Neuronal stem cell (in vitro differentiated cells): ENCODE measurements around the gene MYCL.

Experiments used
- DNase-seq: peaks from one replicate; pipeline ENCODE4 v3.0.0-alpha.2; 2013; ENCODE audit warnings: low spot score
- H2AFZ ChIP-seq: one replicate; pipeline ENCODE4 v1.6.1; 2013; ENCODE audit warnings: mild to moderate bottlenecking, low read length, inconsistent platforms
- H2AK5ac ChIP-seq: 2 replicates; pipeline ENCODE4 v1.6.1; 2013; ENCODE audit warnings: low read depth, mild to moderate bottlenecking, inconsistent platforms, low read length, moderate library complexity, mixed read lengths
- H2BK120ac ChIP-seq: 2 replicates; pipeline ENCODE4 v1.6.1; 2013; ENCODE audit warnings: low read depth, mild to moderate bottlenecking, inconsistent platforms, low read length, moderate library complexity, mixed read lengths
- H2BK12ac ChIP-seq: one replicate; pipeline ENCODE4 v1.6.1; 2013; ENCODE audit warnings: low read length, inconsistent platforms
- H2BK15ac ChIP-seq: 2 replicates; pipeline ENCODE4 v1.6.1; 2013; ENCODE audit warnings: mild to moderate bottlenecking, low read length, inconsistent platforms, mixed read lengths
- H2BK5ac ChIP-seq: one replicate; pipeline ENCODE4 v1.6.1; 2013; ENCODE audit warnings: inconsistent platforms, mild to moderate bottlenecking, low read length, moderate library complexity
- H3K14ac ChIP-seq: one replicate; pipeline ENCODE4 v1.6.1; 2013; ENCODE audit warnings: low read length, inconsistent platforms
- H3K18ac ChIP-seq: 2 replicates; pipeline ENCODE4 v1.6.1; 2013; ENCODE audit warnings: low read length, inconsistent platforms
- H3K23ac ChIP-seq: 2 replicates; pipeline ENCODE4 v1.6.1; 2013; ENCODE audit warnings: low read depth, mild to moderate bottlenecking, mixed read lengths, low read length, inconsistent platforms; ENCODE audit not compliant: poor library complexity
- H3K27ac ChIP-seq: replicated peaks from 3 replicates; pipeline ENCODE4 v1.5.1; 2013; ENCODE audit warnings: low read length, inconsistent platforms
- H3K27me3 ChIP-seq, 3 experiments: 2 replicates each; pipeline ENCODE4 v1.6.1; 2013; ENCODE audit warnings: low read length in 3 of 3, mild to moderate bottlenecking in 2 of 3, inconsistent platforms in 1 of 3, low read depth in 1 of 3, mixed read lengths in 1 of 3, moderate library complexity in 1 of 3; ENCODE audit not compliant: control insufficient read depth in 3 of 3, insufficient read depth in 3 of 3
- H3K36me3 ChIP-seq, 2 donors: replicated peaks in 1 of 2; 2 replicates each; pipeline ENCODE4 v1.6.1; 2013; ENCODE audit warnings: low read length in 2 of 2; ENCODE audit not compliant: control insufficient read depth in 2 of 2, insufficient read depth in 2 of 2
- H3K4ac ChIP-seq: 2 replicates; pipeline ENCODE4 v1.6.1; 2013; ENCODE audit warnings: inconsistent platforms, mild to moderate bottlenecking, low read length, moderate library complexity
- H3K4me1 ChIP-seq, 2 donors: 1 replicate in 1 of 2; 2 replicates in 1 of 2; pipeline ENCODE4 v1.6.1; 2013; ENCODE audit warnings: low read length in 2 of 2, low read depth in 1 of 2; ENCODE audit not compliant: control insufficient read depth in 2 of 2, insufficient read depth in 1 of 2
- H3K4me2 ChIP-seq: one replicate; pipeline ENCODE4 v1.6.1; 2013; ENCODE audit warnings: mild to moderate bottlenecking, low read length, inconsistent platforms; ENCODE audit not compliant: insufficient read depth, poor library complexity, severe bottlenecking
- H3K4me3 ChIP-seq, 2 donors: 2 replicates each; pipeline ENCODE4 v1.5.1; 2013; ENCODE audit warnings: low read length in 2 of 2, mild to moderate bottlenecking in 2 of 2, inconsistent platforms in 1 of 2, moderate library complexity in 1 of 2
- H3K79me1 ChIP-seq: one replicate; pipeline ENCODE4 v1.6.1; 2013; ENCODE audit warnings: low read depth, mild to moderate bottlenecking, inconsistent platforms, low read length, moderate library complexity
- H3K9ac ChIP-seq: one replicate; pipeline ENCODE4 v1.6.1; 2013; ENCODE audit warnings: mild to moderate bottlenecking, low read depth, low read length, inconsistent platforms; ENCODE audit not compliant: poor library complexity
- H3K9me3 ChIP-seq, 2 donors: replicated peaks in 1 of 2; 2 replicates each; pipeline versions ENCODE3 to v1.6.1; 2013; ENCODE audit warnings: low read length in 2 of 2, mild to moderate bottlenecking in 2 of 2, inconsistent platforms in 1 of 2, low read depth in 1 of 2, mixed read lengths in 1 of 2, moderate library complexity in 1 of 2; ENCODE audit not compliant: control insufficient read depth in 2 of 2, insufficient read depth in 1 of 2
- H4K8ac ChIP-seq: one replicate; pipeline ENCODE4 v1.6.1; 2013; ENCODE audit warnings: low read depth, mild to moderate bottlenecking, inconsistent platforms, low read length, moderate library complexity
- H4K91ac ChIP-seq: one replicate; pipeline ENCODE4 v1.6.1; 2013; ENCODE audit warnings: low read length, low read depth, mild to moderate bottlenecking, inconsistent platforms; ENCODE audit not compliant: poor library complexity
- WGBS, 2 donors: extraction: QIAGEN DNeasy Blood & Tissue Kit; methylation state at CpG; one replicate each; pipeline ENCODE4 v1.1.7; 2013; ENCODE audit warnings: missing lambda C conversion rate in 2 of 2, mixed read lengths in 1 of 2; ENCODE audit not compliant: insufficient read length in 2 of 2, insufficient replicate concordance in 1 of 2; ENCODE audit errors: extremely low coverage in 2 of 2; 5-methylcytosine and 5-hydroxymethylcytosine counted together

The MYCL gene

GRCh38 chr1:39894884-39895495 lies 6.7 kb downstream of the MYCL start:
- Histone ChIP-seq H3K36me3 (peaks cover 0 to 38% of the 10 kb centered on the region in 2 donors), H3K9me3 (no peaks in the 10 kb centered on the region), H3K27me3 (peaks cover 0 to 2% (median 0%) of the 10 kb centered on the region in 3 experiments), H4K8ac (no peak overlapping the region), H3K23ac (no peak overlapping the region), H3K9ac (no peak overlapping the region), H2BK5ac (no peak overlapping the region), H3K27ac (no peak overlapping the region), H2AK5ac (no peak overlapping the region), H3K4me3 (no peak overlapping the region), H2BK15ac (no peak overlapping the region), H3K4me1 (peaks cover 54 to 67% of the 10 kb centered on the region in 2 donors), H3K14ac (no peak overlapping the region), H2BK120ac (no peak overlapping the region), H2BK12ac (no peak overlapping the region), H3K4me2 (no peak overlapping the region), H4K91ac (no peak overlapping the region), H3K79me1 (no peaks in the 10 kb centered on the region), H3K18ac (no peak overlapping the region), H2AFZ (no peak overlapping the region), H3K4ac (no peak overlapping the region)
- DNase-seq = no peak
- WGBS, 2 donors = no CpG with 5 or more reads among the region's 3 CpGs

- no peak overlapping the region for H2BK5ac ChIP-seq
- no peak overlapping the region for H3K9ac ChIP-seq
- H2BK120ac ChIP-seq = no peak overlapping the region
- no peak overlapping the region for H4K8ac ChIP-seq
- peak overlapping the region; percentile 97 for H3K27ac ChIP-seq
- H3K4me1 ChIP-seq = peaks cover 44 to 53% of the 10 kb centered on the region in 2 donors
- H3K36me3 ChIP-seq = peaks cover 0 to 38% of the 10 kb centered on the region in 2 donors
- H3K27me3 ChIP-seq = no peaks in the 10 kb centered on the region
- peak overlapping the region; percentile 14 for H2AFZ ChIP-seq
- peak; percentile 78 for DNase-seq
- H2BK12ac ChIP-seq = no peak overlapping the region
- H3K18ac ChIP-seq = no peak overlapping the region
- no peak overlapping the region for H3K14ac ChIP-seq
- no peak overlapping the region for H2BK15ac ChIP-seq
- H3K23ac ChIP-seq = no peak overlapping the region
- no peaks in the 10 kb centered on the region for H3K9me3 ChIP-seq
- no CpG with 5 or more reads among the region's 6 CpGs for WGBS, 2 donors
- no peak overlapping the region for H3K4me3 ChIP-seq
- no peaks in the 10 kb centered on the region for H3K79me1 ChIP-seq
- no peak overlapping the region for H4K91ac ChIP-seq
- no peak overlapping the region for H3K4ac ChIP-seq
- no peak overlapping the region for H2AK5ac ChIP-seq
- H3K4me2 ChIP-seq = peak overlapping the region; percentile 54
These were observed 8.8 kb downstream of the MYCL start for GRCh38 chr1:39892601-39893595.

- peaks cover 34 to 48% of the 10 kb centered on the region in 2 donors for H3K4me1 ChIP-seq
- no peak overlapping the region for H3K9ac ChIP-seq
- H2BK12ac ChIP-seq = no peak overlapping the region
- H3K23ac ChIP-seq = no peak overlapping the region
- H3K14ac ChIP-seq = no peak overlapping the region
- H3K4me3 ChIP-seq = no peak overlapping the region
- no peak overlapping the region for H3K4ac ChIP-seq
- H3K79me1 ChIP-seq = no peaks in the 10 kb centered on the region
- WGBS, 2 donors = no CpG with 5 or more reads among the region's 1 CpG
- no peak overlapping the region for H2AK5ac ChIP-seq
- H3K9me3 ChIP-seq = no peaks in the 10 kb centered on the region
- no peak overlapping the region for H2BK5ac ChIP-seq
- H3K27me3 ChIP-seq = no peaks in the 10 kb centered on the region
- no peak overlapping the region for H3K18ac ChIP-seq
- no peak overlapping the region for H2BK15ac ChIP-seq
- H2BK120ac ChIP-seq = no peak overlapping the region
- no peak overlapping the region for H2AFZ ChIP-seq
- H3K4me2 ChIP-seq = no peak overlapping the region
- H4K8ac ChIP-seq = no peak overlapping the region
- no peak overlapping the region for H4K91ac ChIP-seq
- H3K36me3 ChIP-seq = peaks cover 0 to 20% of the 10 kb centered on the region in 2 donors
- DNase-seq = no peak
- no peak overlapping the region for H3K27ac ChIP-seq
These were observed 10.8 kb downstream of the MYCL start for GRCh38 chr1:39890880-39891279.

- no peak overlapping the region for H2AK5ac ChIP-seq
- H2BK15ac ChIP-seq = no peak overlapping the region
- no peak overlapping the region for H3K18ac ChIP-seq
- H3K79me1 ChIP-seq = no peaks in the 10 kb centered on the region
- no peak overlapping the region for H2AFZ ChIP-seq
- H3K27me3 ChIP-seq = no peaks in the 10 kb centered on the region
- peaks cover 0 to 14% of the 10 kb centered on the region in 2 donors for H3K36me3 ChIP-seq
- H2BK120ac ChIP-seq = no peak overlapping the region
- H3K4me2 ChIP-seq = no peak overlapping the region
- DNase-seq = no peak
- no peak overlapping the region for H4K91ac ChIP-seq
- H3K9ac ChIP-seq = no peak overlapping the region
- H4K8ac ChIP-seq = no peak overlapping the region
- peaks cover 32 to 44% of the 10 kb centered on the region in 2 donors for H3K4me1 ChIP-seq
- H2BK12ac ChIP-seq = no peak overlapping the region
- no peak overlapping the region for H3K23ac ChIP-seq
- no peak overlapping the region for H3K4ac ChIP-seq
- no peak overlapping the region for H3K27ac ChIP-seq
- no peak overlapping the region for H2BK5ac ChIP-seq
- H3K14ac ChIP-seq = no peak overlapping the region
- H3K9me3 ChIP-seq = no peaks in the 10 kb centered on the region
- no peak overlapping the region for H3K4me3 ChIP-seq
These were observed 11.4 kb downstream of the MYCL start for GRCh38 chr1:39890273-39890672.
